Immature natural killer cell (primary cell): ENCODE measurements around the gene ZNF710. TPM values are rescaled to one million over a fixed set of nuclear protein-coding genes. Genes with fewer than 3 reads are reported as not detected.

Experiments
- polyA plus RNA-seq, 3 donors: library from polyadenylated mRNA; unstranded; fragments of 300-500 nt; fragmentation: Illumina TruSeq; gene quantifications; one replicate each; pipeline ENCODE4 v1.2.3, GENCODE V29; 2021

ZNF710 gene
- polyA plus RNA-seq, 3 donors from 2014 or later, result 1.7 to 3.4 (median 2.3) TPM

Other genes with a start within 250 kb of the ZNF710 start
- not detected for gene MESP2, start 225.0 kb upstream of the ZNF710 start, polyA plus RNA-seq
- 1 to 10 TPM in 1 of 3 donors, under 1 TPM in 2; 0.42 to 4.3 (median 0.59) TPM for gene ANPEP, start 186.5 kb upstream of the ZNF710 start, polyA plus RNA-seq
- 10 to 100 TPM; 23.7 to 38.5 (median 32.2) TPM for gene AP3S2, start 107.3 kb upstream of the ZNF710 start, polyA plus RNA-seq
- gene ARPIN, start 88.4 kb upstream of the ZNF710 start, polyA plus RNA-seq, result under 1 TPM in 1 of 3 donors, not detected in 2; 0.23 TPM
- gene IDH2, start 101.1 kb downstream of the ZNF710 start, polyA plus RNA-seq, result 100 to 1,000 TPM; 160 to 330 (median 218) TPM
- 10 to 100 TPM in 2 of 3 donors, 1 to 10 TPM in 1; 3.3 to 12.1 (median 11.4) TPM for gene SEMA4B, start 200.0 kb downstream of the ZNF710 start, polyA plus RNA-seq
- 100 to 1,000 TPM; 219 to 304 (median 265) TPM for gene CIB1, start 232.6 kb downstream of the ZNF710 start, polyA plus RNA-seq
- gene GDPGP1, start 232.9 kb downstream of the ZNF710 start, polyA plus RNA-seq, result 1 to 10 TPM in 2 of 3 donors, under 1 TPM in 1; 0.82 to 5.9 (median 1.4) TPM
- 1 to 10 TPM in 1 of 3 donors, under 1 TPM in 2; 0.23 to 2.0 (median 0.24) TPM for gene TTLL13, start 248.2 kb downstream of the ZNF710 start, polyA plus RNA-seq